NCI-H226 (cell line): ENCODE measurements around the gene IGFALS.
A peak's percentile ranks its signal among the peaks of the same experiment; 100 is the strongest.

Source experiments
- DNase-seq: peaks from one replicate; pipeline ENCODE4 v3.0.0-alpha.2; 2015

Gene IGFALS

DNA sequence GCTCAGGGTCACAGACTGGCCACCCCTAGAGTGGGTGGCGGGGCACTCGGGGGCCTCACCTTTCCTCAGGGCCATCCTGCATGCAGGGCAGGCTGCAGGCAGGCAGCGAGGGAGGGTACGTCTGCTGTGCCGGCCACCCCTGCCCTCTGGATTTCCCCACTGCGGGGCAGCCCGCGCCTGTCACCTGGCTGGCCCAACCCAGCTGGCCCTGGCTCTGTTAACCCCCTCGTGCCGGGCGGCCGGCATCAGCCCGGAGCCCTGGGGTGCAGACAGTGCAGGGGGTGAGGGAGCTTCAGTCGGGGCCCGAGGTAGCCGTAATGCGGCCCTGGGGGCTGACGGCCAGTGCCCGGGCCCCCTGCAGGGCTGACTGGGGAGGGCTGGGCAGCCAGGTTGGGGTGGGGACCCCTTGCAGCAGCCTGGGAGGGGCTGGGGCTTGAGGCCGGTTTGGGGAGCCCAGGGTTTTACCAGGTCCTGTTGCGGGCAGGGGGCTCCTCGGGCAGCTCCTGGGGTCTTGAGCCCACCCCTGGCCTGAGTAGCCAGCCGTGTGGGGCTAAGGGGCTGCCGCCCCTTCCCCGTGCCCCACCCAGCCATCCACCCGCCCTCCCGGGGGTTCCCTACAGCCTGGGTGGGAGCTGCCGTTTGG, at the start of gene IGFALS:
TSS of gene IGFALS (minus strand) at position 128 of the 643 bp plus-strand sequence. CDS start at position 75, 53 bp downstream.
- no peak for DNase-seq

- no peak for DNase-seq
These were observed 46.0 kb upstream of the IGFALS start for GRCh38 chr16:1839554-1839953.

DNA sequence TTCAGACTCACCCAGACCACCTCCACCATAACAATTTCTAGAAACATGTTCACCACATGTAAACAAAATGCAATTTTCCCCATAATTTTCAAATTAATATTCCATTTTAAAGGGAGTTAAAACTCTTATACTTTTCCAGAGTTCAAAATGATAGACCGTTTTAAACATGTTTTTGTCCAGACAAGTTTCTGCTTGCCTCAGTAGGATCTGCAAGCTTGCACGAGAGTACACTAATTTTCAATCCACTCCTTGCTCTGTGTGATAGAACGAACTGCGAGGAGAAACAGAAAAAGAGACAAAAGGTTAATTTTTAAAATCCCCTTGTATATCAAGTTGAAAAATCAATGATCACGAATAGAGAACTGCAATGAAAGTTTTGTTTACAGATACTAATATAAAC, 40.6 kb upstream of the IGFALS start:
- no peak for DNase-seq

GRCh38 chr16:1832838-1833454, 39.4 kb upstream of the IGFALS start:
- DNase-seq = no peak

GRCh38 chr16:1831186-1832075, 37.9 kb upstream of the IGFALS start:
- no peak for DNase-seq

DNA sequence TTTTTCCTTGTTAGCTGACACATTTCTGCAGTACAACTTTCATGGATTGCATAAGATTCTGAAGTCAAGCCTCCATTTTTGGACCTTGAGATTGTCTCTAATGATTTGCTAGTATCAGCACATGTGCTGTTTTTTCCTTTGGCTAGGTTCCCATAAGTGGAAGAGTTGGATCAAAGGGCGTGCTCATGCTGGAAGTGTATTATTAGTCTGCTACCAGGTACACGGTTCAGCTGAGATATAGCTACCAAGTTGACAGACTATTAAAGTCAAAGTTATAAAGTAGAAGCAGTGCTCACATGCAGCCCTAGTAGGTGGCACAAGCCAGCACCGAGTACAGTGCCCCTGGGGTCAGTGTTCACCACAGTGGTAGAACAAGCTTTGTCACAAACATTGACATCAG, 36.7 kb upstream of the IGFALS start:
- no peak for DNase-seq

GRCh38 chr16:1828645-1829410, 35.3 kb upstream of the IGFALS start:
- DNase-seq = no peak

- peak; percentile 88 for DNase-seq
These were observed 33.4 kb upstream of the IGFALS start, which contains the start of the genes FAHD1 and HAGH for GRCh38 chr16:1826691-1827573. Gene FAHD1, plus strand, starts transcription at chr16:1827206. Its CDS starts 33 bp downstream, at chr16:1827239. Gene HAGH, minus strand, starts transcription at chr16:1826825. Its CDS starts 38 bp downstream, at chr16:1826787.

- DNase-seq = peak; percentile 50
These were observed 32.6 kb upstream of the IGFALS start for GRCh38 chr16:1825864-1826690.

DNA sequence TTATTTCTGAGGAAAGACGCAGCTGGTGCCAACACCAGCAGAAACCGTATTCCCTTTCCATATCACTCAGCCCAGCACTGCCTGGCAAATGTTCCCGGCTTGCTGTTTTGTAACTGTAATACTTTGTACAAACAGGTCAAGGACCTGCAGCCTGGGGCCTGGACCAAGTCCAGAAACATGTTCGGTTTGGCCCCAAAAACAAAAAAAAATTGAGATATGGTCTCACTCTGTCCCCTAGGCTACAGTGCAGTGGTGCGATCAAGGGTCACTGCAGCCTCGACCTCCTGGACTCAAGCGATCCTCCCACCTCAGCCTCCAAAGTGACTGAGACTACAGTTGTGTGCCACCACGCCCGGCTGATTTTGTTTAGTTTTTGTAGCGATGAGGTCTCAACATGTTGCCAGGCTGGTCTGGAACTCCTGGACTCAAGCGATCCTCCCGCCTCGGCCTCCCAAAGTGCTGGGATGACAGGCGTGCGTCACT, 31.9 kb upstream of the IGFALS start:
- DNase-seq = no peak

GRCh38 chr16:1823821-1824220, 30.3 kb upstream of the IGFALS start:
- DNase-seq = no peak

GRCh38 chr16:1822801-1823200, 29.3 kb upstream of the IGFALS start:
- no peak for DNase-seq

- DNase-seq = no peak
These were observed 28.5 kb upstream of the IGFALS start for GRCh38 chr16:1821861-1822611.

DNA sequence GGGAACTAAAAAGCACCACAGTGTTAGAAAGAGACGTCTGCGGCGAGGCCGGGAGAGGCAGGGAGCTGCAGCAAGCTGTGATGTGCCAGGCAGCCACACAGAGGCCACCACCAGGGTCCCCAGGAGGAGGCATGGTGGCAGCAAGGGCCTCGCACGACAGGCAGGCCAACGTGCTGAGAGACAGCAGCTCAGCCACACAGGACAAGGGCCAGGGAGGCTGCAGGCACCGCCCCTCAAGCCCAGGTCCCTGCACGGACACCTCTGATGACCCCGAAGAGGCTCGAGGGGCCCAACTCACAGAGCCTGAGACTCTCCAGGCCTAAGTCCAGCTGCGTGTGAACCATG, 27.4 kb upstream of the IGFALS start:
- DNase-seq = no peak

GRCh38 chr16:1820096-1820945, 26.8 kb upstream of the IGFALS start:
- DNase-seq = no peak

- no peak for DNase-seq
These were observed 26.1 kb upstream of the IGFALS start for GRCh38 chr16:1819611-1820010.

GRCh38 chr16:1818873-1819525, 25.5 kb upstream of the IGFALS start:
- no peak for DNase-seq

DNA sequence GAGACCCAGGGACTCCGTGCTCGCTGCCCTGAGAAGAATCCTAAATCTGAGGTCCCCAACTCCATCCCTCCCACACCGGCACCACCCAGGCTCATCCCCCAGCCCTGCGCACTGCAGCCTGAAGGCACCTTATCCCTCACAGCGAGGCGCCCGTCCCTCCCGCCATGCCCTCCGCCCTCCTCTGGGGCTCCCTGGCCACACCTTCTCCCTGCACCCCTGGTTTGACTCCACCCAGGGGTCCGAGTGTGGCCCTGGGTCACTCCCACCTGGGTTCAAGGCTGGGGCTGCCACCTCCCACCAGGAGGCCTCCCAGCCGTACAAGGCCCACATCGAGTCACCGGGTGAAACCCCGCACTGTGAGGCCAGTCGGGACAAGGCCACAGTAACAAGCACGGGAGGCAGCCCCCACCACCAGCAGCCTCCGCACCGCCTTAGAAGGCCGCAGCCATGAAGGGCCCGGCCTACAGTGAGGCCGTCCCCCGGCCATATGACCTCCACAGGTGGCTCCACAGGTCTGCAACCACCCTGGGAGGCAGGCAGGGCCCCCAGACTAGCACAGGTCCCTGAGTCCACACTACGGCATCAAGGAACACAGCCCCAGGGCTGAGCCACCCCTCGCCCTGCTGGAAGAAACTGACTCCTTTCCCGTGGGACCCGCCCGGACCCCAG, 24.8 kb upstream of the IGFALS start:
- DNase-seq = no peak
